Measurements from ENCODE around the gene PLCH1.

Gene PLCH1

DNA sequence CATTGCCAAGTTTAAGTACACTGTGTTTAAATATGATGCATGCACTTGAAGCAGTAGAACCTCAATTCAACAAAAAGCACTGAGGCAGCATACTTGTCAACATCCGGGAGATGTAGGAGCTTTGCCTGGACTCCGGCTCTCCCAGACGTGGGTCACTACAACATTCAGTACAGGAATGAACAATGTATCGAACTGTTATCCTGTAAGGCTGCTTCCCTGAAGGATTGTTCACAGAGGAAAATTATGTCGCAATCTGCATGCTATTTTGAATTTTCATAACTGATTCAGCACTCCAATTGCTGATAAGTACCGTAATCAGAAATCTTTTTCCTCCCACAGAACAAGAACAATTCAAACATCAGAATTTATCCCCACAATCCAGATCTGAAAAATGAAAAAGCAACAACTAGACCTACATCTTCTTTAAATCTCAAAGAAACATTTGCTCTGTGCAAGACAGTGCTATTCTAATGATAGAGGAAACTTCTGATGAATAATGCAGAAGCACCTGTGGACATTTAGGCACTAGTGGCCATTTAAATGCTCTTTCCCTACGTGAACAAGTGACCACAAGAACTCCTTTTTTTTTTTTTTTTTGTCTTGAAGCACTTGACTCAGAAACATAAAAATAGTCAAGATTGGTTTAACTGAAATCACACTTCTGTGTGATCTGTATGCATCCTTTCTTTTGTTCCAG, 113.4 kb downstream of the PLCH1 start:
- TF ChIP-seq, protein P1, sequence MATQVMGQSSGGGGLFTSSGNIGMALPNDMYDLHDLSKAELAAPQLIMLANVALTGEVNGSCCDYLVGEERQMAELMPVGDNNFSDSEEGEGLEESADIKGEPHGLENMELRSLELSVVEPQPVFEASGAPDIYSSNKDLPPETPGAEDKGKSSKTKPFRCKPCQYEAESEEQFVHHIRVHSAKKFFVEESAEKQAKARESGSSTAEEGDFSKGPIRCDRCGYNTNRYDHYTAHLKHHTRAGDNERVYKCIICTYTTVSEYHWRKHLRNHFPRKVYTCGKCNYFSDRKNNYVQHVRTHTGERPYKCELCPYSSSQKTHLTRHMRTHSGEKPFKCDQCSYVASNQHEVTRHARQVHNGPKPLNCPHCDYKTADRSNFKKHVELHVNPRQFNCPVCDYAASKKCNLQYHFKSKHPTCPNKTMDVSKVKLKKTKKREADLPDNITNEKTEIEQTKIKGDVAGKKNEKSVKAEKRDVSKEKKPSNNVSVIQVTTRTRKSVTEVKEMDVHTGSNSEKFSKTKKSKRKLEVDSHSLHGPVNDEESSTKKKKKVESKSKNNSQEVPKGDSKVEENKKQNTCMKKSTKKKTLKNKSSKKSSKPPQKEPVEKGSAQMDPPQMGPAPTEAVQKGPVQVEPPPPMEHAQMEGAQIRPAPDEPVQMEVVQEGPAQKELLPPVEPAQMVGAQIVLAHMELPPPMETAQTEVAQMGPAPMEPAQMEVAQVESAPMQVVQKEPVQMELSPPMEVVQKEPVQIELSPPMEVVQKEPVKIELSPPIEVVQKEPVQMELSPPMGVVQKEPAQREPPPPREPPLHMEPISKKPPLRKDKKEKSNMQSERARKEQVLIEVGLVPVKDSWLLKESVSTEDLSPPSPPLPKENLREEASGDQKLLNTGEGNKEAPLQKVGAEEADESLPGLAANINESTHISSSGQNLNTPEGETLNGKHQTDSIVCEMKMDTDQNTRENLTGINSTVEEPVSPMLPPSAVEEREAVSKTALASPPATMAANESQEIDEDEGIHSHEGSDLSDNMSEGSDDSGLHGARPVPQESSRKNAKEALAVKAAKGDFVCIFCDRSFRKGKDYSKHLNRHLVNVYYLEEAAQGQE (IDR thresholded peaks at IDR 0.05; ENCODE audit: insufficient read depth in 1 of 2, low read depth in 2 of 2, low read length in 2 of 2): no peak
- TF ChIP-seq TAF1 (IDR thresholded peaks at IDR 0.05; ENCODE audit: borderline replicate concordance, insufficient read depth, low read length) (no peak), FOXP2 (optimal IDR thresholded peaks at IDR 0.05; ENCODE audit: borderline replicate concordance, extremely low read depth, extremely low read length, insufficient read depth) (no peak), SIN3A (IDR thresholded peaks at IDR 0.05; ENCODE audit: borderline replicate concordance, insufficient read depth, low read length) (no peak), POLR2AphosphoS5 (IDR thresholded peaks at IDR 0.05; ENCODE audit: low read depth, low read length) (no peak)

DNA sequence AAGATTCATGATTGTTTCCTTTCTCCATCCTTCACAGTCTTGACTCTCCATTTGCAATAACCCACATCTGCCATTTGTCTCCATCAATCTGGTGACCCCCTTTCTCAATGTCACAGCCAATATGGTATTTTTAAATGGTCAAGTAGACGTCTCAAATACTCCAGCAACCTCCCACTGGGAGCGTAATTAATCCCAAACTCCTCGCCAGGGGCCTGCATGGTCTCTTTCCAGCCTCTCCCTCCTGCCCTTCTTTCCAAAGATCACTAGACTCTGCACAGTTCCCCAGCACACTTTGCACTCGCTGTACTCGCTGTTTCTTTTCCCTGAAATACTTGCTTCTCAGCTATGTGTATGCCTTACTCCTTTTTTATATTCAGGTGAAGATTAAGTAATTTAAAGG, 115.3 kb downstream of the PLCH1 start:
- TF ChIP-seq POLR2AphosphoS5 (IDR thresholded peaks at IDR 0.05; ENCODE audit: low read depth, low read length) (no peak), SIN3A (IDR thresholded peaks at IDR 0.05; ENCODE audit: borderline replicate concordance, insufficient read depth, low read length) (no peak)

GRCh38 chr3:155629056-155629455, 115.8 kb downstream of the PLCH1 start:
- TF ChIP-seq SIN3A (IDR thresholded peaks at IDR 0.05; ENCODE audit: borderline replicate concordance, insufficient read depth, low read length): no peak
- TF ChIP-seq, protein P1 (IDR thresholded peaks at IDR 0.05; ENCODE audit: insufficient read depth in 1 of 2, low read depth in 2 of 2, low read length in 2 of 2): no peak
- TF ChIP-seq TAF1 (IDR thresholded peaks at IDR 0.05; ENCODE audit: borderline replicate concordance, insufficient read depth, low read length): no peak
- no peak for TF ChIP-seq POLR2AphosphoS5 (IDR thresholded peaks at IDR 0.05; ENCODE audit: low read depth, low read length)
- TF ChIP-seq FOXP2 (optimal IDR thresholded peaks at IDR 0.05; ENCODE audit: borderline replicate concordance, extremely low read depth, extremely low read length, insufficient read depth): no peak

- no peak for TF ChIP-seq SIN3A (IDR thresholded peaks at IDR 0.05; ENCODE audit: borderline replicate concordance, insufficient read depth, low read length)
- TF ChIP-seq POLR2AphosphoS5 (IDR thresholded peaks at IDR 0.05; ENCODE audit: low read depth, low read length): no peak
- TF ChIP-seq, protein P1 (IDR thresholded peaks at IDR 0.05; ENCODE audit: insufficient read depth in 1 of 2, low read depth in 2 of 2, low read length in 2 of 2): no peak
- no peak for TF ChIP-seq TAF1 (IDR thresholded peaks at IDR 0.05; ENCODE audit: borderline replicate concordance, insufficient read depth, low read length)
- no peak for TF ChIP-seq FOXP2 (optimal IDR thresholded peaks at IDR 0.05; ENCODE audit: borderline replicate concordance, extremely low read depth, extremely low read length, insufficient read depth)
Observed at GRCh38 chr3:155619118-155619915, 125.6 kb downstream of the PLCH1 start.

DNA sequence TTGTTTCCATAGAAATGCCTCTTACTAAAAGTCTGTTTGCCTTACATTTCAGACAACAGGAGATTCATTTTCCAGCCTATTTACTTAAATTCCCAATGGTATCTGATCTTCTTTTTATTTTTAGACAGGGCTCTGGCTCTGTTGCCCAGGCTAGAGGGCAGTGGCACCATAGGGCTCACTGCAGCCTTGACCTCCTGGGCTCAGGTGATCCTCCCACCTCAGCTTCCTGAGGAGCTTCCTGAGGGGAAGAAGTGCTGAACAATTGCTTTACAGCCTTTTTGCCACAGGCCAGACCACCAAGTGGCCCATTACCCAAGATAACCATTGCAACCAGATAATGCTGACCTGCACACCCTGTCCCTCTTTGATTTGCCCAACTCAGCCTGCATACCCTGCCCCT, 126.3 kb downstream of the PLCH1 start:
- TF ChIP-seq SIN3A (IDR thresholded peaks at IDR 0.05; ENCODE audit: borderline replicate concordance, insufficient read depth, low read length): no peak
- TF ChIP-seq POLR2AphosphoS5 (IDR thresholded peaks at IDR 0.05; ENCODE audit: low read depth, low read length): no peak
- no peak for TF ChIP-seq FOXP2 (optimal IDR thresholded peaks at IDR 0.05; ENCODE audit: borderline replicate concordance, extremely low read depth, extremely low read length, insufficient read depth)
- no peak for TF ChIP-seq TAF1 (IDR thresholded peaks at IDR 0.05; ENCODE audit: borderline replicate concordance, insufficient read depth, low read length)
- TF ChIP-seq, protein P1 (IDR thresholded peaks at IDR 0.05; ENCODE audit: insufficient read depth in 1 of 2, low read depth in 2 of 2, low read length in 2 of 2): no peak
